Measurements from ENCODE around the gene C2. TPM values are rescaled to one million over a fixed set of nuclear protein-coding genes. Genes with fewer than 3 reads are reported as not detected.
"Not testable (repeated sequence)": the region's sequence is repeated elsewhere in the genome, so short reads cannot be mapped to it uniquely, and the experiment has no call there.

The C2 gene
- total RNA-seq, 1 donor, result 4.4 TPM

DNA sequence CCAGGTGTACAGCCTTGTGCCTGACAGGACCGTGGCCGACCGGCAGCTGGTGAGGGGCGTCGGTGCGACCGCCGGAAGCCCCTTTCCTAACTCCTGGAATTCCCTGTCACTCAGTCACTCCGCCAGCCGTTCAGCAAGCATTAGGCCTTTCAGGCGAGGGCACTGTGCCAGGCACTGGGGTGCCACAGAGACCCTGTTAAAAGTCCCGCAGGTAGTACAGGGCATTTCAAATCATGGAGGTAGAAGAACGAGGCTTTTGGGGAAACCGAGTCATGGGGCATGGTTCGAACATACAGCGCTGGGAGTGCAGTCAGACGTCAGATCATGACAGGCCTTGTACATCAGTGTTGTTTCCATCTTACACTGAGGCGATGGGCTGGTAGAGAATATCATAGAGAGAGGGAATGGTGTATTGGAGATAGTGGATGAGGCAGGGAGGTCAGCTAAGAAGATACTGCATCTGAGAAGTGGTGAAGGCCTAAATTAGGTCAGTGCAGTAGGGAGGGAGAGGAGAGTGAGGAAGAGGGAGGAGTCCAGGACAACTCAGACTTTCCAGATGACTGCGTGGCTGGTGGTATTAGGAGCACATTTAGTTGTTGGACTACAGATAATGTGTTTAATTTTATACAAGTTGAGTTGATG, 45.3 kb downstream of the C2 start:
- H3K4me3 ChIP-seq (ENCODE audit: low read depth, low read length), result peak overlapping the region; percentile 93
- TF ChIP-seq, protein P1, sequence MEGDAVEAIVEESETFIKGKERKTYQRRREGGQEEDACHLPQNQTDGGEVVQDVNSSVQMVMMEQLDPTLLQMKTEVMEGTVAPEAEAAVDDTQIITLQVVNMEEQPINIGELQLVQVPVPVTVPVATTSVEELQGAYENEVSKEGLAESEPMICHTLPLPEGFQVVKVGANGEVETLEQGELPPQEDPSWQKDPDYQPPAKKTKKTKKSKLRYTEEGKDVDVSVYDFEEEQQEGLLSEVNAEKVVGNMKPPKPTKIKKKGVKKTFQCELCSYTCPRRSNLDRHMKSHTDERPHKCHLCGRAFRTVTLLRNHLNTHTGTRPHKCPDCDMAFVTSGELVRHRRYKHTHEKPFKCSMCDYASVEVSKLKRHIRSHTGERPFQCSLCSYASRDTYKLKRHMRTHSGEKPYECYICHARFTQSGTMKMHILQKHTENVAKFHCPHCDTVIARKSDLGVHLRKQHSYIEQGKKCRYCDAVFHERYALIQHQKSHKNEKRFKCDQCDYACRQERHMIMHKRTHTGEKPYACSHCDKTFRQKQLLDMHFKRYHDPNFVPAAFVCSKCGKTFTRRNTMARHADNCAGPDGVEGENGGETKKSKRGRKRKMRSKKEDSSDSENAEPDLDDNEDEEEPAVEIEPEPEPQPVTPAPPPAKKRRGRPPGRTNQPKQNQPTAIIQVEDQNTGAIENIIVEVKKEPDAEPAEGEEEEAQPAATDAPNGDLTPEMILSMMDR (IDR thresholded peaks at IDR 0.05; ENCODE audit: insufficient read depth, low read length), result no peak
- DNase-seq (ENCODE audit: low read depth), result peak; percentile 59

DNA sequence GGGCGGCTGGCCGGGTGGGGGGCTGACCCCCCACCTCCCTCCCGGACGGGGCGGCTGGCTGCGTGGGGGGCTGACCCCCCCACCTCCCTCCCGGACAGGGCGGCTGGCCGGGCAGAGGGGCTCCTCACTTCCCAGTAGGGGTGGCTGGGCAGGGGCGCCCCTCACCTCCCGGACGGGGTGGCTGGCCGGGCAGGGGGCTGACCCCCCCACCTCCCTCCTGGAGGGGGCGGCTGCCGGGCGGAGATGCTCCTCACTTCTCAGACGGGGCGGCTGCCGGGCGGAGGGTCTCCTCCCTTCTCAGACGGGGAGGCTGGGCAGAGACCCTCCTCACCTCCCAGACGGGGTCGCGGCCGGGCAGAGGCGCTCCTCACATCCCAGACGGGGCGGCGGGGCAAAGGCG, 48.5 kb downstream of the C2 start:
- not testable (repeated sequence) for DNase-seq (ENCODE audit: low read depth); H3K4me3 ChIP-seq (ENCODE audit: low read depth, low read length)

DNA sequence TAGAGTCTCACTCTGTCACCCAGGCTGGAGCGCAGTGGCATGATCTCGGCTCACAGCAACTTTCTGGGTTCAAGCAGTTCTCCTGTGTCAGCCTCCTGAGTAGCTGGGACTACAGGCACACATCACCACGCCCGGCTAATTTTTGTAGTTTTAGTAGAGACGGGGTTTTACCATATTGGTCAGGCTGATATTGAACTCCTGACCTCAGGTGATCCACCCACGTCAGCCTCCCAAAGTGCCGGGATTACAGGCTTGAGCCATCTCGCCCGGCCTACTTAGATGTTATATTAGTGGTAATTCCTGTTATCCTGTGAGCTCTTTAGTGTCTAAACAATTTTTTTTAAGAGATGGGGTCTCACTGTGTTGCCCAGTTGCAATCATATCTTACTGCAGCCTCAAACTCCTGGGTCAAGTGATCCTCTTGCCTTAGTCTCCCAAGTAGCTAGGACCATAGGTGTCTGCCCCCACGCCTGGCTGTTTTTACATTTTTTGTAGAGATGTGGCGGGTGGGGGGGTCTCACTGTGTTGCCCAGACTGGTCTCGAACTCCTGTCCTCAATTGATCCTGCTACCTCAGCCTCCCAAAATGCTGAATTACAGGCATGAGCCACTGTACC, 50.4 kb downstream of the C2 start:
- no peak for DNase-seq (ENCODE audit: low read depth)
- no peak overlapping the region for H3K4me3 ChIP-seq (ENCODE audit: low read depth, low read length)
- TF ChIP-seq, protein P1 (IDR thresholded peaks at IDR 0.05; ENCODE audit: insufficient read depth, low read length), result no peak

DNA sequence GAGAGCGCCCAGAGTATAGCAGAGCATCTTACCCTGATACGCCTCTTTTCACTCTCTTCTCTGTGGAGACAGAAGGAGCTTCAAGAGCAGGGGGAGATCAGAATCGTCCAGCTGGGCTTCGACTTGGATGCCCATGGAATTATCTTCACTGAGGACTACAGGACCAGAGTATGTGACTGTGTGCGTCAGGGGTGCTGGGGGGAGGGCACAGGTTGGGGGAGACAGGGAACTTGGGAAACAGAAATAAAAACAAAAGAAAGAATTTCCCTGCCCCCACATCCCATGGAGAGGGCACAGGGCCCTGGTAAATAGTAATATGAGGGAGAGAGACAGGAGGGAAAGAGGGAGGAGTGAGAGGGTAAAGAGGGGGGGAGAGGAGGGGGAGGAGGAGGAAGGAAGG, 51.3 kb downstream of the C2 start:
- no peak for DNase-seq (ENCODE audit: low read depth)
- H3K4me3 ChIP-seq (ENCODE audit: low read depth, low read length), result no peak overlapping the region
- TF ChIP-seq, protein P1 (IDR thresholded peaks at IDR 0.05; ENCODE audit: insufficient read depth, low read length), result no peak

DNA sequence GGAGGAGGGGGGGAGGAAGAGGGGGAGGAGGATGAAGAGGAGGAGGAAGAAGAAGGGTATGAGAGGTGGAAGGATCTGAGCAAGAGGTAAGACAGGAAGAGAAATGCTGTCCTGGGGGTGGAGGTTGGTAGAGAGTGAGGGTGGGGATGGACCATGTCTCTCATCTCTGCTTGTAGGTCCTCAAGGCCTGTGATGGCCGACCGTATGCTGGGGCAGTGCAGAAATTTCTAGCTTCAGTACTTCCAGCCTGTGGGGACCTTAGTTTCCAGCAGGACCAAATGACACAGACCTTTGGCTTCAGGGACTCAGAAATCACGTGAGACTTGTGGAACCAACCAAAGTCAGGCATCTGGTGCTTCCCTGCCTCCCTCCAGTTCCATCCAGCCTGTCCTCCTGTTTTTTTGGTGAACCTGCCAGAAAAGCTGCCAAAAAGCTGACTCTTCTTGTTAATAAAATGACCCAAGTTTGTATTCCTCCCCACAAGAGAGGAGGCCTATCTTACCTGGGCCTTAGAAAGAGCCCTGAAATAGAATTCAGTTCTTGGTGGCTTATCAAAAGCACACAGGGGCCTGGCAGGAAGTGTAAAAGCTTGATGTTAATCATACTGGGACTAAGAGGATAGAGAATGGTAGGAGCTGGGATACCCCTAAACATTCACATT, 51.9 kb downstream of the C2 start:
- H3K4me3 ChIP-seq (ENCODE audit: low read depth, low read length), result no peak overlapping the region
- TF ChIP-seq, protein P1 (IDR thresholded peaks at IDR 0.05; ENCODE audit: insufficient read depth, low read length), result no peak
- DNase-seq (ENCODE audit: low read depth), result no peak

DNA sequence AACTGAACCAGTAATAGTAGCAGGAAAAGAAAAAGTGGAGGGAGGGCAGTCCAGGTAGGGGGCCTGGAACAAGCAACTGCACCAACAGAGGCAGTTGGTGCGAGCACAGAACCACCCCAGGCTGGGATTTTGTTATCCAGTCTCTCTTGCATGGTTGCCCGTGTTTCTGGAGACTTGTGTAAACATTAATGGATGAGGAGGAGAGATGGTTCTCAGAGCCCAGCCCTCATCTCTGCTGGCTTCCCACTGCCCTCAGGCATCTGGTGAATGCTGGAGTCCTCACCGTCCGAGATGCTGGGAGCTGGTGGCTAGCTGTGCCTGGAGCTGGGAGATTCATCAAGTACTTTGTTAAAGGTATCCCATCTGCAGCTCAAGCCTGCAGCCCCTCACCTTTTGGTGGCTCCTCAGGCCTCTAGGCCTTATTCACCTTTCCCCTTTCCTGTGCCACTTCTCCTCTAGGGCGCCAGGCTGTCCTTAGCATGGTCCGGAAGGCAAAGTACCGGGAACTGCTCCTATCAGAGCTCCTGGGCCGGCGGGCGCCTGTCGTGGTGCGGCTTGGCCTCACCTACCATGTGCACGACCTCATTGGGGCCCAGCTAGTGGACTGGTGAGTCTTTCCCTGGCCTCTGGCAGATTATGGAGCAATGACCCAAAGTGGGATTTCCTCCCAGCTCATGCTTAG, 52.8 kb downstream of the C2 start:
- DNase-seq (ENCODE audit: low read depth); H3K4me3 ChIP-seq (ENCODE audit: low read depth, low read length): not testable (repeated sequence)

DNA sequence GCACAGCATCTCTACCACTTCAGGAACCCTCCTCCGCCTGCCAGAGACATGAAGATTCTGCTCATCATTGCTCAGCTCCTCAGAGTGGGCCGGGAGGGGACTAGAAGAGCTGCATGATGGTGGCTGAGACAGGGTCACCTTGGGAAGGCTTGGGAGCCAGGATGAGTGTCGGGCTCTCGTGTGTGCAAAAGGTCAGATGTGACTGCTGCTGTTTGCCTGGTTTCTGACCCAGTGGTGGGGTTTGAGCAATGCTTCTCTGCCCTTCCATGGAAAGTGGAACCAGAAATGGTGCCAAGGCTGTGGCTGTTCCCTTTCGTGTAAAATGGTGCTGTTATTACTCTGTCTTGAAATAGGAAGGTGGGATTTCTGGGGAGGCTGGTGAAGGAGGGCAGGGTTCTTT, 53.5 kb downstream of the C2 start:
- DNase-seq (ENCODE audit: low read depth), result not testable (repeated sequence)

DNA sequence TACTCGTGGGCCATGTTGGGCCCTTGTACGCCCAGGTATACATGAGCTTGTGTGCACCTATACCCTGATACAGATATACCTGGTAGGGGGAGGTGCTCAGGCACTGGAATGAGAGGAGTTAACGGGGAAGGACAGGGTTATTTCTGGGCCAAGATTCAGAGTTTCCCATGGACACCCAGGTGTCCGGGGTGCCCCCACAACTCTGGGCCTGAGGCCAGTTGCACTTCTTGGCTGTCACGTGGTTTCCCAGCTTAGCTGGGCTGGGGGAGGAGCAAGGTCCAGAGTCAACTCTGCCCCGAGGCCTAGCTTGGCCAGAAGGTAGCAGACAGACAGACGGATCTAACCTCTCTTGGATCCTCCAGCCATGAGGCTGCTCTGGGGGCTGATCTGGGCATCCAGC, 54.2 kb downstream of the C2 start, which contains the start of gene C4A:
Gene C4A, plus strand, starts transcription at position 314 of the 400 bp plus-strand sequence. Its CDS starts 51 bp downstream, at position 365.
- H3K4me3 ChIP-seq (ENCODE audit: low read depth, low read length); DNase-seq (ENCODE audit: low read depth): not testable (repeated sequence)

More for the DNA sequence above, 53.5 kb downstream of the C2 start:
- H3K4me3 ChIP-seq (ENCODE audit: low read depth, low read length), result not testable (repeated sequence)

DNA sequence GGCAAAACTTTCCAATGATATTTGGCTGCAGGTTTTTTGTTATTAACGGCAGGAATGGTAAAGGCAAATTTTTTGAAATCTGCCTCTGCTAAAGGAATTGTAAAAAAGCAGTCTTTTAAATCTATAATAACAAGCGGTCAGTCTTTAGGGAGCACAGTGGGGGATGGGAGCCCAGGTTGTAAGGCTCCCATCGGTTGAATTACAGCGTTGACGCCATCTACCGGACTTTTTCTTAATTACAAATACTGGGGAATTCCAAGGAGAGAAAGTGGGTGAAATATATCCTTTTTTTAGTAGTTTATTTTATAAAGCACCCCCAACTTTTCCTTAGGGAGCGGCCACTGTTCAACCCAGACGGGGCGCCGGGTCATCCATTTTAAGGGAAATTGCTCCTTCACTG, 61.8 kb downstream of the C2 start:
- not testable (repeated sequence) for H3K4me3 ChIP-seq (ENCODE audit: low read depth, low read length); DNase-seq (ENCODE audit: low read depth)

DNA sequence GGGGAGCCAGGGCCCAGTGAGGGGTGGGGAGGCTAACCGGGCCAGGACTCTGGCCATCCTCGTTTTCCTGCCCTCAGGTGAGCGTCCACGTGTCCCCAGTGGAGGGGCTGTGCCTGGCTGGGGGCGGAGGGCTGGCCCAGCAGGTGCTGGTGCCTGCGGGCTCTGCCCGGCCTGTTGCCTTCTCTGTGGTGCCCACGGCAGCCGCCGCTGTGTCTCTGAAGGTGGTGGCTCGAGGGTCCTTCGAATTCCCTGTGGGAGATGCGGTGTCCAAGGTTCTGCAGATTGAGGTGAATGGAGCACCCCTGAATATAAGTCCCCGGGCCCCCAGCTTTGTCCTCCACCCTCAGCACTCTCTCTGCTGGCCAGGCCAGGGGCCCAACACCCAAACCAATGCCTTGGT, 66.9 kb downstream of the C2 start:
- not testable (repeated sequence) for DNase-seq (ENCODE audit: low read depth); H3K4me3 ChIP-seq (ENCODE audit: low read depth, low read length)

All from fibroblast of the aortic adventitia (primary cell).